Measurements from ENCODE around the gene ZRANB1. TPM values are rescaled to one million over a fixed set of nuclear protein-coding genes. Genes with fewer than 3 reads are reported as not detected.
A peak's percentile ranks its signal among the peaks of the same experiment; 100 is the strongest.

Gene ZRANB1
- total RNA-seq, 4 donors from 2014 or later, result 51.2 to 91.1 (median 74.6) TPM

GRCh38 chr10:124993345-124993708 is 51.4 kb downstream of the ZRANB1 start:
- ATAC-seq (no peak), DNase-seq (no peak)
- intact Hi-C loops (cut with DNase I; ENCODE audit: low total_unique reads) (loop anchor here (2.0 to 5.0 kb wide), 3 partner anchors 44 to 76 kb away; no protein-coding TSS in a partner anchor), in situ Hi-C loops (cut with MboI; ENCODE audit: low sequenced_read_pairs in 4 of 4) (loop anchor here in 1 of 4 donors (10.0 kb wide), 1 partner anchor 61 kb away; no protein-coding TSS in a partner anchor)
- Histone ChIP-seq H3K9me3 (no peaks in the 10 kb centered on the region), H3K4me3 (no peak overlapping the region), H3K27me3 (no peaks in the 10 kb centered on the region), H3K4me1 (peaks cover 24 to 28% of the 10 kb centered on the region in 2 donors), H3K36me3 (peaks cover 0 to 72% of the 10 kb centered on the region in 2 donors), H3K27ac (peak overlapping the region; percentile 4 to 83 (median 75))
- TF ChIP-seq, protein P1, sequence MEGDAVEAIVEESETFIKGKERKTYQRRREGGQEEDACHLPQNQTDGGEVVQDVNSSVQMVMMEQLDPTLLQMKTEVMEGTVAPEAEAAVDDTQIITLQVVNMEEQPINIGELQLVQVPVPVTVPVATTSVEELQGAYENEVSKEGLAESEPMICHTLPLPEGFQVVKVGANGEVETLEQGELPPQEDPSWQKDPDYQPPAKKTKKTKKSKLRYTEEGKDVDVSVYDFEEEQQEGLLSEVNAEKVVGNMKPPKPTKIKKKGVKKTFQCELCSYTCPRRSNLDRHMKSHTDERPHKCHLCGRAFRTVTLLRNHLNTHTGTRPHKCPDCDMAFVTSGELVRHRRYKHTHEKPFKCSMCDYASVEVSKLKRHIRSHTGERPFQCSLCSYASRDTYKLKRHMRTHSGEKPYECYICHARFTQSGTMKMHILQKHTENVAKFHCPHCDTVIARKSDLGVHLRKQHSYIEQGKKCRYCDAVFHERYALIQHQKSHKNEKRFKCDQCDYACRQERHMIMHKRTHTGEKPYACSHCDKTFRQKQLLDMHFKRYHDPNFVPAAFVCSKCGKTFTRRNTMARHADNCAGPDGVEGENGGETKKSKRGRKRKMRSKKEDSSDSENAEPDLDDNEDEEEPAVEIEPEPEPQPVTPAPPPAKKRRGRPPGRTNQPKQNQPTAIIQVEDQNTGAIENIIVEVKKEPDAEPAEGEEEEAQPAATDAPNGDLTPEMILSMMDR (IDR thresholded peaks at IDR 0.05 in 4 of 5, conservative IDR thresholded peaks at IDR 0.05 in 1 of 5), result no peak
- no peak for TF ChIP-seq POLR2A (IDR thresholded peaks at IDR 0.05)

- Histone ChIP-seq H3K4me3 (no peak overlapping the region), H3K27me3 (no peaks in the 10 kb centered on the region), H3K9me3 (no peaks in the 10 kb centered on the region), H3K36me3 (peaks cover 0 to 72% of the 10 kb centered on the region in 2 donors), H3K4me1 (peaks cover 24 to 30% of the 10 kb centered on the region in 2 donors), H3K27ac (peak overlapping the region; percentile 4 to 79 (median 32))
- no peak for DNase-seq
- in situ Hi-C loops (cut with MboI; ENCODE audit: low sequenced_read_pairs in 4 of 4) (loop anchor here in 1 of 4 donors (10.0 kb wide), 1 partner anchor 61 kb away; no protein-coding TSS in a partner anchor), intact Hi-C loops (cut with DNase I; ENCODE audit: low total_unique reads) (loop anchor here (2.0 to 5.0 kb wide), 3 partner anchors 43 to 77 kb away; no protein-coding TSS in a partner anchor)
- no peak for ATAC-seq
- no peak for TF ChIP-seq POLR2A (IDR thresholded peaks at IDR 0.05)
- TF ChIP-seq, protein P1 (IDR thresholded peaks at IDR 0.05 in 4 of 5, conservative IDR thresholded peaks at IDR 0.05 in 1 of 5), result no peak
Measured at GRCh38 chr10:124993736-124994451, 52.0 kb downstream of the ZRANB1 start.

- ATAC-seq (peak in 1 of 2 donors; percentile 4), DNase-seq (peak in 1 of 2 donors; percentile 35)
- Histone ChIP-seq H3K4me3 (no peak overlapping the region), H3K4me1 (peaks cover 27 to 34% of the 10 kb centered on the region in 2 donors), H3K9me3 (no peaks in the 10 kb centered on the region), H3K27ac (peak overlapping the region; percentile 3 to 79 (median 48)), H3K36me3 (peaks cover 0 to 70% of the 10 kb centered on the region in 2 donors), H3K27me3 (no peaks in the 10 kb centered on the region)
- in situ Hi-C loops (cut with MboI; ENCODE audit: low sequenced_read_pairs in 4 of 4) (loop anchor here in 1 of 4 donors (10.0 kb wide), 1 partner anchor 60 kb away; no protein-coding TSS in a partner anchor), intact Hi-C loops (cut with DNase I; ENCODE audit: low total_unique reads) (loop anchor here (5.0 kb wide), 2 partner anchors 42 to 78 kb away; no protein-coding TSS in a partner anchor)
- TF ChIP-seq POLR2A (IDR thresholded peaks at IDR 0.05), result no peak
- TF ChIP-seq, protein P1 (IDR thresholded peaks at IDR 0.05 in 4 of 5, conservative IDR thresholded peaks at IDR 0.05 in 1 of 5), result no peak
Measured at GRCh38 chr10:124994573-124995473, 52.9 kb downstream of the ZRANB1 start.

DNA sequence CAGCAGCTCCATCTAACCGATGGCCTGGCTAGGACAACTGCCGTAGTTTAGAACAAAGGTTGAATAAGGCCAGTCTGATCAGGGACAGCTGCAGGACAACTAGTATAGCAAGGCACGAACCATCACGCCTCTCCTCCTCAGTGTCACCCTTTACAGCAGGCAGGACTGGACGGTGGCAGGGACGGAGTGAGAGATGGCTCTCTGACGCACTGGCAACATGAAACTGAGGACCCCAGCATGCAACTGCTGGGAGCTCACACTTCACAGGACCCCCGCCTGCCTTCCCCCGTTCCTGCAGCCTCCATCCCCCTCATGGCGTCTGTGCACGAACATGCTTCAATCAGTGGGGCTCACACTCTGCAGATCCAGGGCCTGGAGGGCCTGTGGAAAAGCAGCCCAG is 53.7 kb downstream of the ZRANB1 start:
- Histone ChIP-seq H3K36me3 (peaks cover 0 to 67% of the 10 kb centered on the region in 2 donors), H3K9me3 (no peaks in the 10 kb centered on the region), H3K27ac (peak overlapping the region in 3 of 4 donors; percentile 26 to 79 (median 70)), H3K4me3 (no peak overlapping the region), H3K4me1 (peaks cover 30 to 35% of the 10 kb centered on the region in 2 donors), H3K27me3 (no peaks in the 10 kb centered on the region)
- TF ChIP-seq POLR2A (IDR thresholded peaks at IDR 0.05), result no peak
- TF ChIP-seq, protein P1 (IDR thresholded peaks at IDR 0.05 in 4 of 5, conservative IDR thresholded peaks at IDR 0.05 in 1 of 5), result no peak
- in situ Hi-C loops (cut with MboI; ENCODE audit: low sequenced_read_pairs in 4 of 4), result loop anchor here in 1 of 4 donors (10.0 kb wide), 1 partner anchor 59 kb away; no protein-coding TSS in a partner anchor
- no peak for DNase-seq
- ATAC-seq, result no peak
- intact Hi-C loops (cut with DNase I; ENCODE audit: low total_unique reads), result no loop called here
